ENCODE results near the gene SAMD14.

Gene SAMD14

GRCh38 chr17:50129728-50130558 lies at the start of gene SAMD14:
Gene SAMD14 (minus strand): TSS chr17:50130160. CDS start chr17:50124959, 5,201 bp downstream.
- DNase-seq: no peak

GRCh38 chr17:50177983-50178834 lies 48.2 kb upstream of the SAMD14 start:
- DNase-seq: no peak

DNA sequence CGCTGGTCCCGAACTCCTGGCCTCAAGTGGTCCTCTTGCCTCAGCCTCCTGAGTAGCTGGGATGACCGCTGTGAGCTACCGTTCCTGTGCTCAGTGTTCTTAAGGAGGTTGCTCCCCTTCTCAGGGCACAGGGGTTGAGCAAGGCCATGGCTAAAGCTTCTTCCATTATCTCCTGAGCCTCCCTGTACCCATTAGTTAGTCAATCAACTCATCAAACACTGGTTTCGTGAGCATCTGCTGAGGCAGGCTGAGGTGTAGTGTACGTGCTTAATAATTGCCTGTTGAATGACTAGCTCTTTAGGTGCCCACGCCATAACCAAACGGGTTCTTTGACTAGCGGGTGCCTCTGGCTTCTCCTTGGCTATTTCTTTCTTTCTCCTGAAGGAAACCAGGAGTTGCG lies 47.5 kb upstream of the SAMD14 start:
- no peak for DNase-seq

DNA sequence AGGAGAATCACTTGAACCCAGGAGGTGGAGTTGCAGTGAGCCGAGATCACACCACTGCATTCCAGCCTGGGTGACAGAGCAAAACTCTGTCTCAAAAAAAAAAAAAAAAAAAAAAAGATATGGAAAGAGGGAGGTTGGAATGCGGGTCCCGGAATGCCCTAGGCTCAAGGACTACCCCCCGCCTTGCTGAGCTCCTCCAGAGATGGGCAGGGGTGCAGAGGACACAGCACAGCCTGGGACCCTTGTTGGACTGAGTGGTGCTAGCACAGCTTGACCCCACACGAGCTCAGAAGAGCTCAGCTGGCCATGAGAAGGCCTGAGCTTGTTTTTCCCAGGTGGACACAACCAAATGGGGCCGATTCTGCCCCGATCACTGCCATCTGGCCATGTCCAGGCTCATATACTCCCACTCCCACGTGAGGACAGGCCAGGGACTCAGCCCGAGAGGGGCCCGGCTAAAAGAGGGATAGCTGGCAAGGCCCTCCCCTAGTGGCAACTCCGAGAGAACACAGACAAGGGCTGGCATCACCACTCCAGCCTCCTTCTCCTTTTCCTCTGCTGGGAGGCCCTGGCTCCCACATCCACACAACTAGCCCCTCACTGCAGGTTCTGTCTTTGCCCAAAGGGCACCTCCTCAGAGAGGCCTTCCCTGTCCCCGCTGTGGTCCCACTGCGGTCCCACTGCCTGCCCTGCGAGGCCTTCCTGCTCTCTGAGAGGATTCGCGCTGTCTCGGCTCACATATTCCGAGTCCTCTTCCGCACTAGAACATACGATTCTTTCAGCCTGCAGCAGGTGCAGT lies 46.8 kb upstream of the SAMD14 start:
- no peak for DNase-seq

DNA sequence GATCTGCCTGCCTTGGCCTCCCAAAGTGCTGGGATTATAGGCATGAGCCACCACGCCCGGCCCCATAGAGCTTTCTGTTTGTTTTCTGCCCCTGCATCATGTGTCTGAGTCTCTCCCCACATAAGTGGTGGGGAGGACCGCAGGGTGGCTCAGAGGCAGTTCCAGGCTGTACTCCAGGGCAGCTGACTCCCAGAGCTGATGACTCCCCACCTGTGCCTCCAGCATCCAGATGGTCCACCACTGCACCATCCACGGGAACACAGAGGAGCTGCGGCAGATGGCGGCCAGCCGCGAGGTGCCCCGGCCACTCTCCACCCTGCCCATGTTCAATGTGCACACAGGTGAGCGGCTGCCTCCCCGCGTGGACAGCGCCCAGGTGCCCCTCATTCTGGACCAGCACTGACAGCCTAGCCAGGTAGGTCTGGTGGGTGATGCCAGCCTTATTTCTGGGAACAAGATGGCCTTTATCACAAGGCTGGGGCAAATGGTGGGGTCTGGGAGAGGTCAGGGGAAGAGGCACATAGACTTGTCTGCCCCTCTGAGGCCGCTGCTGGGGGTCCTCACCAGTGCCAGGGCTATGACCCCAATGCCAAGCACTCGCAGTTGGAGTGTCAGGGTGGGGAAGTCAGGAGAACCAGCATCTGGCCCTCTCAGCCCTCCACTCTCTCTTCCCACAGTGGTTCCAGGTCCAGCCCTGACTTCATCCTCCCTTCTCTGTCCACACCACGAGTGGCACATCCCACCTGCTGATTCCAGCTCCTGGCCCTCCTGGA lies 45.3 kb upstream of the SAMD14 start:
- DNase-seq: no peak

DNA sequence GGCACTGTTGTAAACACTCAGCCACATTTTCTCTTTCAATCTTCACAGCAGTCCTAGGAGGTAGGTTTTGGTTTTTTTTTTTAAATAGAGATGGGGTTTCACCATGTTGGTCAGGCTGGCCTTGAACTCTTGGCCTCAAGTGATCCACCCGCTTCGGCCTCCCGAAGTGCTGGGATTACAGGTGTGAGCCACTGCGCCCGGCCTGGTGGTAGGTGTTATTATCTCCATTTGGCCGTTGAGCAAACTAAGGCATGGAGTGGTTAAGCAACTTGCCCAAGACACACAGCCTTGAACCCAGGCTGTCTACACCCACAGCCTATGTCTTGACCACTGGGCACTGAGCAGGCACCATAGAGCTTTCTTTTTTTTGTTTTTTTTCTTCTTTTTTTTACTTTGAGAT lies 44.5 kb upstream of the SAMD14 start:
- no peak for DNase-seq

- DNase-seq: no peak
These were observed 43.5 kb upstream of the SAMD14 start for GRCh38 chr17:50173335-50173941.

DNA sequence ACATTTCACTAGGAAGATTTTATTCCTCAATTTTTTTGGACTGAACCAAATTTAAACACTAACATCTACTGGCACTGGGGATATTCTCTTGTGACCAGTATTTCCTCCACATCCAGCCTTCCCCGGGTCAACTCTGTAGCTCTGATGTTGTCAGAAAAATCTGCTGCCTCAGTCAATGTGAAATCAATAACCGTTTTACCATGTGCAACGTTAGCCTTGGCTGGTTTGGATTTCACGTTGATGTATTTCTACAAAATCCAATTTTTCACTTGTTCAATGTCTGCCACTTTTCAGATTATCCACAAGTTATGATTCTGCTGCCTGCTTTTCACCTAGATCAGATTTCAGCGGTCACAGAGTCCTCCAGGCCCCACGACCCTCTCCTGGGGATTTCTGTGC lies 43.0 kb upstream of the SAMD14 start:
- no peak for DNase-seq

DNA sequence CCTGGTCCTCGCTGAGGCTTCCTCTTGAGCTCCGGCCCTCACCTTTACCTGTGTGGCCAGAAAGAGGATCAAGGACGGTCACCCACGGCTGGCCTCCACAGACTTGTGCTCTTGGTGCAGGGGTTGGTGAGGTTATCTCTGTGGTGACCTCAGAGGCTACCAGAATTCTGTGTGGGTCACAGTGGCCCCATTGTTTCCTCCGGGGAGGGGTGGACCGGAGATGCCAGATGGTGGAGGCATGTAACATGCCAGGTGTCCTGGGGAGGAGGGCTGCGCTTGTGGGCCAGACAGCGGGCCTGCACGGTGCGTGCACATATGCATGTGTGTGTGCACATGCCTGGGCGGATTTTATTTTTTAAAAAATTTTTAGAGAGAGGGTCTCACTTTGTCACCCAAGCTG lies 42.2 kb upstream of the SAMD14 start:
- DNase-seq: no peak

DNA sequence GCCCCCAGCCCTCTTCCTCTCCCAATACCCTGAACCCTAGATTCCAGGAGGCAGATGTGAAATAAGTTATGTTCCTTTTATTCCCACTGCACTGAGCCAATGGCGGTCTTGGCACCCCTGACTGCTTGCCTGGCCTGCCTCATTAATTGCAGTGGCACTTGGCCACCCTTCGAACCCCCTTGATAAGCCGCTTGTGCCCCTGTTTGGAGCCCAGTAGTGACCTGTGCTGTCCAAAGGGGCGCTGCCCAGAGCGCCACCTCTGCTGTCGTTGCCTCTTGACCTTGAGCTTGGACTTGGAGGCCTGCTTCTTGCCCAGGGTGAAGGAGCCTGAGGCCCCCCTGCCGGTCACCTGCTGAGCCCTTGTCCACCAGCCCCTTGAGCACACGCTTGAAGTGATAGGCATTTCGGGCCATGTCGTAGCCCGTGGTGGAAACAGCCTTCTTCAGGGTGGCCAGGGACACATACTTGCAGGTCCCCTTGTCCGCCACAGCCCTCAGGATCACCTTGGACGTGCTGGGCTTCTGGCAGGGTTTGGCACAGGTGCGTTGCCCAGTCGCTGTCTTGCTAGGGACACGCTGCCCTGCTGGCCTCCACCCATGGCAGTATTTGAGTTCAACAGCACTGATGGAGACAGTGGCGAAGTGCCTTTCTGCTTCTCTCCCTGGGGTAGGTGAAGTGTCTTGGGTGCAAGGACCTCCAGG lies 41.6 kb upstream of the SAMD14 start:
- DNase-seq: no peak

DNA sequence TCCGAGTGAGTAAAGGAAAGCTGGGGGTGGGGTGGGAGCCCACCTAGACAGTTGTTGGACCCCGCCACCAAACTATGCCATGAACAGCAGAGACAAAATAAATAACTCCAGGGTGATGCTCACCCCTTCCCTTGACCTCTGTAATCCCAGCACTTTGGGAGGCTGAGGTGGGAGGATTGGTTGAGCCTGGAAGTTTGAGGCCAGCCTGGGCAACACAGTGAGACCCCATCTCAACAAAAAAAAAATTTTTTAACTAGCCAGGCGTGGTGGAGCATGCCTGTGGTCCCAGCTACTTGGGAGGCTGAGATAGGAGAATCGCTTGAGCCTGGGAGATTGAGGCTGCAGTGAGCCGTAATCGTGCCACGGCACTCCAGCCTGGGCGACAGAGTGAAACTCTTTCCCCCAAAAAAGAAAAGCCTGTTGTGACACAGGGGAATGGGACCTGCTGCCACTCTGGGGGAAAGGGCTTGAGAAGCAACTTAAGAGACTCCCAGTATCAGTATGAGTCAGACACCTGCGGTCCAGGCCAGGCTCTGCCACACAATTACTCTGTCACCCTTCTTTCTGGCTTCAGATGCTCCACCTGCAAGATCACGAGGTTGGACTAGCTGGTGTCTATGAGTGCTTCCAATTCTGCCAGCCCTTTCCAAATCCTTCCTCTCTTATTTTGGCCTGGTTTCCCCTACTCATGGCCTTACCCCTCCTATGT lies 40.9 kb upstream of the SAMD14 start:
- DNase-seq: no peak

GRCh38 chr17:50169881-50170459 lies 40.0 kb upstream of the SAMD14 start:
- no peak for DNase-seq

DNA sequence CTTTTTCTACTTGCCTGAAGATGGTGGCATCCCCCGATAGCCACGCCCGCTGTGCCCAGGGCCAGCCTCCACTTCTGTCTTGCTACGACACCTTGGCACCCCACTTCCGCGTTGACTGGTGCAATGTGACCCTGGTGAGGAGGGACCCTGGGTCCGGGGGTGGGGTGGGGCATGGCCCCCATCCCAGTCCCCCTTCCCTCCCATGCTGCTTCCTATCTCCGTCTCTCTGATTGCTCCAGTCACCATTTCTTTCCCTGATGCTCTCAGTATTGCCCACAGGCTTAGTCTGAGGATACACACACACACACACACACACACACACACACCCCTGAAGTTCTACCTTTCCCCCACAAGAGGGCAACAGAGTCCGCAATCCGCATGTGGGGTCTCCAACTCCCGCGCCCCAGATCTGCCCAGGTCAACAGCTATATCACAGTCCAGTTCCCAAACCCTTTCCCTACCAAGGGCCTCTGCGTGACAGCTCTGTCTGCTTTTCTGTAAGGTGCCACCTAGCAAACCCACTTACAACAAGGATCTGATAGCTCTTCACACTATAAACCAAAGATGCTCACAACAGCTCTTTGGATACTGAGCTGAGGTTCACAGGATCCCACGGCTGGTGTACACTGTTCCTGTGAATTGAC lies 39.3 kb upstream of the SAMD14 start:
- no peak for DNase-seq

GRCh38 chr17:50168319-50168718 lies 38.4 kb upstream of the SAMD14 start:
- no peak for DNase-seq

- DNase-seq: no peak
These were observed 37.4 kb upstream of the SAMD14 start for GRCh38 chr17:50167371-50167770.

- no peak for DNase-seq
These were observed 36.7 kb upstream of the SAMD14 start for GRCh38 chr17:50166518-50167181.

GRCh38 chr17:50165867-50166517 lies 36.0 kb upstream of the SAMD14 start, which contains the start of gene SGCA:
Gene SGCA (plus strand): TSS chr17:50166005. CDS start chr17:50166041, 36 bp downstream.
- DNase-seq: no peak

DNA sequence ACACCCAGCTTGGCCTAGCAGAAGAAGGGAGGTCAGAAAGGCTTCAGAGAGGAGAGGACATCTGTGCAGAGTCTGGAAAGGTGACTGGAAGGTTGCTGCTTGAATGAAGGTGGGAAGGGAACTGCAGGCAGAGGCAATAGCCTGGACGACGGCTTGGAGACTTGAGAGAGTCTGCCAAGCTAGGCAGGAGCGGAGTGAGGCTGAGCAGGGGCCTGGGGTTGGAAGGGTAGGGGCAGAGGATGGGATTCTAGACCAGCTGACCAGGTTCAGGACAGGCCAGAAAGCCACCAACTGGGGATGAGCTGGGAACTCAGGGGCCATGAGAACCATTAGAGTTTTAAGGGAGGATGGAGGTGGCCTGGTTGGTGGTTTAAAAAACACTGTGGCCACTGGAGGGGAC lies 35.5 kb upstream of the SAMD14 start:
- no peak for DNase-seq

DNA sequence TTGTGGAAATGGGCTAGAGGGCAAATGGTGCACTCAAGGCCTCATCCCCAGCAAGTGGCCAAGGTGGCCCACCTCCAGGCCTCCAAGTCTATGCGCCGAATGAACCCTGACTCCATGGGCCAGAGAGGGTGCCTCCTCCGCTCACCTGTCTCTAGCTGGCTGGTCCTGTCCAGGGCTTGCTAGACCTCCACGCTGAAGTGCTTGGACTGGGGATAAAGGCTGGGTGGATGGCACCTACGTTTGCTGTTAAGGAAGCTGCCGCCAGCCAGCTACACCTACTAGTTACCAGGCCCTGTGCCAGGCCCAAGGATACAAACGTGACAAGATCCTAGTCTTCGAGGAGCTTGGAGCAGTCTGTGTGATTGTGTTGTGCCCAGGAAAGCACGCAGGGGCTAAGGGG lies 35.1 kb upstream of the SAMD14 start:
- no peak for DNase-seq
